Spleen (tissue), 7 donors: ENCODE results near the gene GNB1L.

Experiments used
- POLR2A ChIP-seq, 3 donors: fragments of 450-650 bp; IDR thresholded peaks; one replicate each; pipeline ENCODE4 v1.5.1; 2017; ENCODE audit warnings: antibody characterized with exemption in 3 of 3, mild to moderate bottlenecking in 1 of 3
- TF ChIP-seq, protein P1 (sequence below), 11 experiments: fragments of 200-600 bp in 7 of 11; fragments of 450-650 bp in 4 of 11; sonication (generic) in 4 of 11; IDR thresholded peaks in 8 of 11; conservative IDR thresholded peaks in 3 of 11; 1 replicate in 7 of 11; 2 replicates in 4 of 11; pipeline versions ENCODE4 v1.4.0 to v1.8.0; 2016 to 2021; ENCODE audit warnings: antibody characterized with exemption in 11 of 11, inconsistent platforms in 4 of 11, mild to moderate bottlenecking in 1 of 11
- donor health status: DM: no; HTN: no; CAD: no; lungs with moderate emphysema.
- donor health status: DM: no; HTN: no; CAD: no.
- donor health status: DM: no; HTN: no; CAD: no.

DNA sequence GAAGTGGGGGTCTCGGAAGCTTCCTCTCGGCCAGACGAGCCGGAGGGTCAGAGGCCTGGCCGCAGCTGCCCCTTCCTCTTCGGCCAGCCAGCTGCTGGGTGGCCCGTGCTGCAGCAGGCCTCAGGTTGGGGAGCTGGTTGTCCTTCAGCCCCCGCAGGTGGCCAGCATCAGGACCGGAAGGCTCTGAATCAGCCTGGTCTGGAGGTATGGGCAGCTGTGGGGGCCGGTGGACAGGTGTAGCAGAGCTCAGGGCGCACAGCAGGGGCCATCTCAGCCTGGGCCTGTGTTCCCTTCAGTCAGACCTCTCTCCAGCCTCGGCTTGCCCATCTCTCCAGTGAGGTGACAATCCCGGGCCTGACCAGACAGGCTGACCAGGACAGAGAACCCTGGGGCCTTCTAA, 107.9 kb downstream of the GNB1L start:
- TF ChIP-seq POLR2A (IDR thresholded peaks at IDR 0.05): no peak
- TF ChIP-seq, protein P1, sequence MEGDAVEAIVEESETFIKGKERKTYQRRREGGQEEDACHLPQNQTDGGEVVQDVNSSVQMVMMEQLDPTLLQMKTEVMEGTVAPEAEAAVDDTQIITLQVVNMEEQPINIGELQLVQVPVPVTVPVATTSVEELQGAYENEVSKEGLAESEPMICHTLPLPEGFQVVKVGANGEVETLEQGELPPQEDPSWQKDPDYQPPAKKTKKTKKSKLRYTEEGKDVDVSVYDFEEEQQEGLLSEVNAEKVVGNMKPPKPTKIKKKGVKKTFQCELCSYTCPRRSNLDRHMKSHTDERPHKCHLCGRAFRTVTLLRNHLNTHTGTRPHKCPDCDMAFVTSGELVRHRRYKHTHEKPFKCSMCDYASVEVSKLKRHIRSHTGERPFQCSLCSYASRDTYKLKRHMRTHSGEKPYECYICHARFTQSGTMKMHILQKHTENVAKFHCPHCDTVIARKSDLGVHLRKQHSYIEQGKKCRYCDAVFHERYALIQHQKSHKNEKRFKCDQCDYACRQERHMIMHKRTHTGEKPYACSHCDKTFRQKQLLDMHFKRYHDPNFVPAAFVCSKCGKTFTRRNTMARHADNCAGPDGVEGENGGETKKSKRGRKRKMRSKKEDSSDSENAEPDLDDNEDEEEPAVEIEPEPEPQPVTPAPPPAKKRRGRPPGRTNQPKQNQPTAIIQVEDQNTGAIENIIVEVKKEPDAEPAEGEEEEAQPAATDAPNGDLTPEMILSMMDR (IDR thresholded peaks at IDR 0.05 in 8 of 11, conservative IDR thresholded peaks at IDR 0.05 in 3 of 11): no peak
